Tibial nerve (tissue), 4 donors: Measurements from ENCODE around the gene WSB2.

ENCODE experiments used
- EP300 ChIP-seq, 2 donors: sonication (generic); formaldehyde crosslinking; IDR thresholded peaks; one replicate each; pipeline ENCODE4 v1.6.1; 2017; ENCODE audit warnings: antibody characterized with exemption in 2 of 2, mild to moderate bottlenecking in 1 of 2
- POLR2A ChIP-seq, 2 donors: fragments of 450-650 bp; IDR thresholded peaks; one replicate each; pipeline ENCODE4 v1.6.1; 2017; ENCODE audit warnings: antibody characterized with exemption in 2 of 2, mild to moderate bottlenecking in 2 of 2, moderate library complexity in 2 of 2
- TF ChIP-seq, protein P1 (sequence below), 5 experiments: fragments of 200-600 bp in 3 of 5; fragments of 450-650 bp in 2 of 5; sonication (generic) in 3 of 5; IDR thresholded peaks; one replicate each; pipeline ENCODE4 v1.5.1; 2016 to 2019; ENCODE audit warnings: antibody characterized with exemption in 5 of 5, mild to moderate bottlenecking in 3 of 5, moderate library complexity in 2 of 5

DNA sequence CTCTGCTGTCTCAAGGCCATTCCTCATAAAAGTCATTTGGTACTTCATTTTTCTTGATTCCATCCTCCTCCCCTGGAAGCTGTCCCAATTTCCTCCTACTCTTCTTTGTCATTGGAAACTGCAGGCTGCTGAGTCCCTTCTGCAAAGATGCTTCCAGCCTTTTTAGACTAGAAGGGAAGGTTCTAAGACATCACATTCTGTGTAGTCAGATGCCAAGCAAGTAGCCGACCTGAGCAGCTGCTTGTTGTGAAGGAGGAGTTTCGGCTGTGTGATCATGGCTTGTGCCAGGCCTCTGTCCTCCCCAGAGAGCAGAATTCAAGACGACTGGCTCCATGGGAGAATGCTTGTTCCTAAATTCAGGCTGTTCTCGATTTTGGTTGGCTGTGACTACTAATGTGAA is 35.8 kb downstream of the WSB2 start:
- TF ChIP-seq, protein P1, sequence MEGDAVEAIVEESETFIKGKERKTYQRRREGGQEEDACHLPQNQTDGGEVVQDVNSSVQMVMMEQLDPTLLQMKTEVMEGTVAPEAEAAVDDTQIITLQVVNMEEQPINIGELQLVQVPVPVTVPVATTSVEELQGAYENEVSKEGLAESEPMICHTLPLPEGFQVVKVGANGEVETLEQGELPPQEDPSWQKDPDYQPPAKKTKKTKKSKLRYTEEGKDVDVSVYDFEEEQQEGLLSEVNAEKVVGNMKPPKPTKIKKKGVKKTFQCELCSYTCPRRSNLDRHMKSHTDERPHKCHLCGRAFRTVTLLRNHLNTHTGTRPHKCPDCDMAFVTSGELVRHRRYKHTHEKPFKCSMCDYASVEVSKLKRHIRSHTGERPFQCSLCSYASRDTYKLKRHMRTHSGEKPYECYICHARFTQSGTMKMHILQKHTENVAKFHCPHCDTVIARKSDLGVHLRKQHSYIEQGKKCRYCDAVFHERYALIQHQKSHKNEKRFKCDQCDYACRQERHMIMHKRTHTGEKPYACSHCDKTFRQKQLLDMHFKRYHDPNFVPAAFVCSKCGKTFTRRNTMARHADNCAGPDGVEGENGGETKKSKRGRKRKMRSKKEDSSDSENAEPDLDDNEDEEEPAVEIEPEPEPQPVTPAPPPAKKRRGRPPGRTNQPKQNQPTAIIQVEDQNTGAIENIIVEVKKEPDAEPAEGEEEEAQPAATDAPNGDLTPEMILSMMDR (IDR thresholded peaks at IDR 0.05) = no peak
- no peak for TF ChIP-seq EP300 (IDR thresholded peaks at IDR 0.05)
- TF ChIP-seq POLR2A (IDR thresholded peaks at IDR 0.05) = no peak
